Activated CD4-positive, alpha-beta T cell treated with anti-CD3 and anti-CD28 coated beads for 48 hours (primary cell): ENCODE measurements around the gene KRT83.

Source experiments
- DNase-seq: peaks from one replicate; pipeline ENCODE4 v3.0.0-alpha.2; 2020

KRT83 gene

GRCh38 chr12:52285172-52285745 is 35.9 kb downstream of the KRT83 start:
- DNase-seq = no peak

GRCh38 chr12:52284562-52285171 is 36.5 kb downstream of the KRT83 start:
- no peak for DNase-seq

DNA sequence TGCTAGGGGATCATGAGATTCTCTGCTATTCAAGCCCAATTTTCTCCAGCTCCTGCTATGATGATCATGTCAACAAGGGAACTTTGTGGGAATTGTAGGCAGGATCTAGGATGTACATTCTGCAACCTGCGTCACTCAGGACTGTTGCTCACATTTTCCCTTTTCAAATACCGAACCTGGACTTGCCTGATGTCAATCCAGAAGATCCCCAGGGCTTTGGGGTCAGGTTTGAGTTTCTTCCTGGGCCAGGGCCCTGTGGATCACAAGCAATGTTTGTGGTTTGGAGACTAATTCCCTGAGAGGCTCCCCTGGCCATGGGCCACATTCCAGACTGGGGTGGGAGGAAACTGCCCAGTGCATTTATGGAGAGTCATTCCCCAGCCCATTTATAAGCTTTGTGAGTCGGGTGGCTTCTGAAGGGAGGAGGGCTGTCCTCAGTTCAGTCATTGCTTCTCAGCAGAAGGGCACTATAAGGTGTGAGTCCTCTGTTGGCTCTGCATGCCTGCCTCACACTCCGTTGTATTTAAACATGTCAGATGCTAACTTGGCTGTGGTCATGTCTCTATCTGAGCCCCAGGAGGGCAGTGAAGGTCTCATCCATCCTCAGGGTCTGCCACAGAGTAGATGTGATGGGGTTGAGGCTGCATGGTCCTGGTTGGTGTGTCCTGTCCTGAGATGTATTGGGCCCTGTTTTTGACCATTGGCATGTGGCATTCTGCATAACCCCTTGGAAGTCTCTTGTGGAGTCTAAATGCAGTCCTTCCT is 40.2 kb downstream of the KRT83 start:
- no peak for DNase-seq

DNA sequence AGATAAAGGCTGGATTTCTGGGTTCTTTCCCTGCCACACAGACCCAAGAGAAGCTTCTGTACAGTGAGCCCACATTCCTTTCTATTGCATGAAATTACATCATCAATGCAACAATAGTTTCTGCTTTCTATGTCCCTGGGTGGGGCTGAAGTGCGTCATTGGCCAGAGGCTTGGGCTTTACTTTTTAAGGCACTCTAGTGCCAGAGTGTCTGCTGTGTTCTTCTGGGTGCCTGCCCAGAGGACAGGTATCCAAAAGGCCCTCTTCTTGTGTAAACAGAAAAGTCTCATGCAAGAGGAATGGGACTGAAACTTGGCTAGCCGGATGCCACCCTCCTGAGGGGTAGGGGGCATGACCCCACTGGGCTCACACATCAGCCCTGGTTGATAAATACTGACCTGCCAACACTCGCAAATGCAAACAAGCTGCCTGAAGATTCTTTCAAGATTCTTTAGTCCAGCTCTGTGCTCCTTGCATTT is 40.8 kb downstream of the KRT83 start:
- no peak for DNase-seq

- no peak for DNase-seq
Measured at GRCh38 chr12:52279422-52280318, 41.5 kb downstream of the KRT83 start.

- peak; percentile 83 for DNase-seq
Measured at GRCh38 chr12:52278575-52279421, 42.4 kb downstream of the KRT83 start.

GRCh38 chr12:52277486-52278245 is 43.5 kb downstream of the KRT83 start:
- no peak for DNase-seq

DNA sequence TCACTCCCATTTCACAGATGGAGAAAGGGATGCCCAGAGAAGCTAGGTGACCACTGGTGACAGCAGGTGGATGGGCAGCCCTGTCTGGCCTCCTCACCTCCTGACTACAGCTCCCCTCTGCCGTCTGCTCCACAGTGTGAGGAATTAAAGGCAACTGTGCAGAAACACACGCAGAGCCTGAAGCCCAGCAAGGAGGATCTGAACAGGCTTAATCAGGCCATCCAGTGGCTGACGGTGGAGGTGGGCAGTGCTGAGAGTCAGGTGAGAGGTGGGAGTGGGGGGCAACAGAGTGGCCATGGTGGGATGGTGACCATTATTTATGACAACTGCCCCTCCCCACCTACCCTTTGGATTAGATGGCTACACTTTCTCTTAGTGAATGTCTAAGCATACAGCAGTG is 45.5 kb downstream of the KRT83 start:
- DNase-seq = no peak

- no peak for DNase-seq
Measured at GRCh38 chr12:52274521-52275120, 46.6 kb downstream of the KRT83 start, which contains the start of gene KRT86. TSS of gene KRT86 (plus strand) at chr12:52274645. CDS start at chr12:52301917, 27,272 bp downstream.

DNA sequence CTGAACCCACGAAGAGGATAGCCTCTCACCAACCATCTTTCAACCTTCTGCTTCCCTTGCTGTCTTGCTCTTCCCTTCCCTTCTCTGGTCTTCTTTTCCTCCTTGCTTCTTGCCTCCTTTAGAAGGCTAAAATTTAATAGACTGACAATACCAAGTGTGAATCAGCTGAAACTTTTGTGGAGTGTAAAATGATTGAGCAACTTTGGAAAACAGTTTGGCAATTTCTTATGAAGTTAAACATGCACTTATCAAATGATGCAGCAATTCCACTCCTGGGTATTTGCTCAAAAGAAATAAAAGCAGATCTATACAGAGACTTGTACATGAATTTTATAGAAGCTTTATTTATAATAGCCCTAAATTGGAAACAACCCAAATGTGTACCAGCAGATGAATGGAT is 50.0 kb downstream of the KRT83 start:
- no peak for DNase-seq

- no peak for DNase-seq
Measured at GRCh38 chr12:52270541-52271070, 50.6 kb downstream of the KRT83 start.

- DNase-seq = no peak
Measured at GRCh38 chr12:52268212-52268611, 53.0 kb downstream of the KRT83 start.

DNA sequence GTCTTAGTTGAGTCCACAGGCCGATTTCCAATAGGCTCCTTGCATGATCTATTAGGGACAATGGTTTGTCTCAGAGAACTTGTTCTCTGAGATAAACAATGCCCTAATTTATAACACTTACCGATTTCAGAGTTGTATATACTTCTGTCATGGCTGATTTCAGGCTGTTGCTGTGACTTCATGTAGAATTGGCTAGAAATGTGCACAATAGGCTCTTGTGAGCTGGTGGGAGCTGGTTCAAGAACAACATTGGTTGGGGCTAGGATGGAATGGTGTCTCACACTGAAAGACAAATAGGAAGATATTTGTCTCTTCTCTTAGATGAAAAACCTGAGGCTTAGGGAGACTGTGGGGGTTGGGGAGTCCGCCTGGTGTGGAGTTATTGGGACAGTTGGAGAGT is 53.5 kb downstream of the KRT83 start:
- no peak for DNase-seq

- no peak for DNase-seq
Measured at GRCh38 chr12:52267266-52267665, 53.9 kb downstream of the KRT83 start.

GRCh38 chr12:52266514-52266913 is 54.7 kb downstream of the KRT83 start:
- DNase-seq = no peak

DNA sequence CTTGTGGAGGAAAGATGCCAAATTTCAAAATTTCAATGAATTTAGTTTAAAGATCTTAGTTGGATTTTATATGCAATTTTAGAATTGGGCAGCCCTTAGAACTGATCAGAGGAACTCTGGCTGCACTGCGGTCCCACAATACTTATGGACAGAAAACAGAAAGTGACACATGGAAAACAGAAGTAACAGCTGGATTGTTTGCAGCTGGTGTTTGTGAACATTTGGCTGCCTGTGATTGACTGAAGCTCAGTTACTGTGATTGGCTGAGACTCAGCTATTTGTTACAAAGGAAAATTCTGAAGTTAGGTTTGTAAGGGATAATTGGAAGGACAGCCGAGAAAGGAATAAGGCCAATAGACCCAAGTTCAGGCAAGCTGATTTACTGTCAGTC is 56.8 kb downstream of the KRT83 start:
- DNase-seq = no peak
